HFFc6 (cell line): Measurements from ENCODE around the gene GDPD5. TPM values are rescaled to one million over a fixed set of nuclear protein-coding genes. Genes with fewer than 3 reads are reported as not detected.

Experiments used
- DNase-seq: peaks from one replicate; pipeline ENCODE4 v3.0.0-alpha.2; 2018
- H3K27ac Mint-ChIP-seq: 2 replicates; pipeline ENCODE4 v1.8.0; 2020; ENCODE audit warnings: mild to moderate bottlenecking, mixed read lengths
- H3K27me3 Mint-ChIP-seq: 2 replicates; pipeline ENCODE4 v1.8.0; 2021; ENCODE audit warnings: mild to moderate bottlenecking, moderate library complexity, mixed read lengths; ENCODE audit not compliant: insufficient read depth
- H3K36me3 Mint-ChIP-seq: 2 replicates; pipeline ENCODE4 v1.8.0; 2021; ENCODE audit warnings: low read depth, mixed read lengths
- H3K4me1 Mint-ChIP-seq: 2 replicates; pipeline ENCODE4 v1.8.0; 2020; ENCODE audit warnings: low read depth, mixed read lengths
- H3K4me3 Mint-ChIP-seq: 2 replicates; pipeline ENCODE4 v1.8.0; 2020; ENCODE audit warnings: mild to moderate bottlenecking, moderate library complexity, mixed read lengths
- H3K9me3 Mint-ChIP-seq: 2 replicates; pipeline ENCODE4 v1.8.0; 2020; ENCODE audit warnings: mild to moderate bottlenecking, mixed read lengths
- total RNA-seq, 6 experiments: library from RNA; stranded (reverse); fragmentation: NEBNext Ultra II Directional; extraction: Animal tissue kit (Norgen Biotek cat#: 25700); gene quantifications; 2 replicates in 1 of 6; 3 replicates in 5 of 6; pipeline ENCODE4 v1.2.3, GENCODE V29; 2021
- TF ChIP-seq, protein P1 (sequence below): fragments of 200-600 bp; sonication (generic); IDR thresholded peaks from 2 replicates; pipeline ENCODE4 v1.5.0; 2021; ENCODE audit warnings: antibody characterized with exemption, mild to moderate bottlenecking

GDPD5 gene
- total RNA-seq, 6 experiments from 2014 or later = 2.5 to 5.7 (median 4.2) TPM

DNA sequence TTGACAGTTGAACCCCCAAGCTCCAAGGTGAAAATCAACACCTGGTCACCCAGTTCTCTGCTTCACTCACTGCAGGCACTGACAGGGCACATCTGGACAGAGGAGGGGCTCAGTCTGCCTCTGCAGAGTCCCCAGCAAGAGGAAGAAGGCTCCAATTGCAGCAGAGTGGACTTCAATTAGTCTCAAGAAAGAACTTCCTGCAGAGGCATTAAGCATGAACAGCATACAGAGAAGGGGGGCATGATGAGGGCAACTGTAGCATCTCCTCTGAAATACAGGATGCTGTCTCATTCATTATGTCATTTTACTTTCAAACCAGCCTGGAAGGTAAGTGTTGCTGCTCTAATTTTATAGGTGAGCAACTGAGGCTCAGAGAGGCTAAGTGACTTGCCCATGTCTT is 11.1 kb downstream of the GDPD5 start:
- no peaks in the 10 kb centered on the region for H3K36me3 Mint-ChIP-seq
- H3K9me3 Mint-ChIP-seq = no peaks in the 10 kb centered on the region
- no peak for DNase-seq
- peaks cover 23% of the 10 kb centered on the region for H3K27me3 Mint-ChIP-seq
- H3K27ac Mint-ChIP-seq = no peak overlapping the region
- H3K4me3 Mint-ChIP-seq = no peak overlapping the region
- no peaks in the 10 kb centered on the region; the same call in 1 of the 2 replicates for H3K4me1 Mint-ChIP-seq
- TF ChIP-seq, protein P1, sequence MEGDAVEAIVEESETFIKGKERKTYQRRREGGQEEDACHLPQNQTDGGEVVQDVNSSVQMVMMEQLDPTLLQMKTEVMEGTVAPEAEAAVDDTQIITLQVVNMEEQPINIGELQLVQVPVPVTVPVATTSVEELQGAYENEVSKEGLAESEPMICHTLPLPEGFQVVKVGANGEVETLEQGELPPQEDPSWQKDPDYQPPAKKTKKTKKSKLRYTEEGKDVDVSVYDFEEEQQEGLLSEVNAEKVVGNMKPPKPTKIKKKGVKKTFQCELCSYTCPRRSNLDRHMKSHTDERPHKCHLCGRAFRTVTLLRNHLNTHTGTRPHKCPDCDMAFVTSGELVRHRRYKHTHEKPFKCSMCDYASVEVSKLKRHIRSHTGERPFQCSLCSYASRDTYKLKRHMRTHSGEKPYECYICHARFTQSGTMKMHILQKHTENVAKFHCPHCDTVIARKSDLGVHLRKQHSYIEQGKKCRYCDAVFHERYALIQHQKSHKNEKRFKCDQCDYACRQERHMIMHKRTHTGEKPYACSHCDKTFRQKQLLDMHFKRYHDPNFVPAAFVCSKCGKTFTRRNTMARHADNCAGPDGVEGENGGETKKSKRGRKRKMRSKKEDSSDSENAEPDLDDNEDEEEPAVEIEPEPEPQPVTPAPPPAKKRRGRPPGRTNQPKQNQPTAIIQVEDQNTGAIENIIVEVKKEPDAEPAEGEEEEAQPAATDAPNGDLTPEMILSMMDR = no peak

DNA sequence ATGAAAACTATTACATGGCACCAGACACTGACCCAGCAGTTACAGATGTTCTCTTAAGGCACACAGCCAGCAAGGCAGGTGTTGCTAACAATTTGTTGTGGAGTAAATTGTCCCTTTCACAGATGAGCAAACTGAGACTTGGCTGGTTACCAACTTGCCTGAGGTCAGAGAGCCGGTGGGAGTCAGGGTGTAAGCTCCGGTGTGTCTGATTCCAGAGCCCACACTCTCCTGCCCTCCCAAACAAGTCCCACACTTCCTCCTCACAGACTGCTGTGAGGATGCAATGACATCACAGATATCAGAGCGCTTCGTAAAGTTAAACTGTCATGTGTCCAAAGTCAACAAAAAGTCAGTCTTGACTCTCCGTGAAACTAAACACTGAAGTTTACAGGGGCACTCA is 12.5 kb downstream of the GDPD5 start:
- Mint-ChIP-seq H3K4me3 (no peak overlapping the region), H3K4me1 (no peaks in the 10 kb centered on the region; the same call in 1 of the 2 replicates), H3K27me3 (peaks cover 23% of the 10 kb centered on the region), H3K27ac (no peak overlapping the region), H3K9me3 (no peaks in the 10 kb centered on the region), H3K36me3 (no peaks in the 10 kb centered on the region)
- TF ChIP-seq, protein P1 = no peak
- DNase-seq = no peak

DNA sequence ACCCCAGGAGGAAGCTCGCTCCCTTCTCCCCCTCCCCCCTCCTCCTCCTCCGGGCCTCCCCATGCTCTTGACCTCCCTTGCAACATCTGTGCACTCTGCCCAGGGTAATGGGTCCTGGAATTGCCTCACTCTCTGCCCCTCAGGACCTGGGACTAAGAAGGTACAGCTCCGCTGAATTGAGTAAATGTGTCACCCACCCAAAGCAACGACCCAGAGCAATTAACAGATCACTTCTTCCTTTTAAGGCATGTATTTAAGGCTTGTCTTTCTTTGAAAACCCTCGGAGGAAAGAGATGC is 15.1 kb downstream of the GDPD5 start:
- H3K9me3 Mint-ChIP-seq = no peaks in the 10 kb centered on the region
- TF ChIP-seq, protein P1 = no peak
- H3K4me1 Mint-ChIP-seq = no peaks in the 10 kb centered on the region
- peaks cover 18% of the 10 kb centered on the region for H3K27me3 Mint-ChIP-seq
- no peak overlapping the region for H3K27ac Mint-ChIP-seq
- no peaks in the 10 kb centered on the region for H3K36me3 Mint-ChIP-seq
- no peak for DNase-seq
- no peak overlapping the region for H3K4me3 Mint-ChIP-seq

DNA sequence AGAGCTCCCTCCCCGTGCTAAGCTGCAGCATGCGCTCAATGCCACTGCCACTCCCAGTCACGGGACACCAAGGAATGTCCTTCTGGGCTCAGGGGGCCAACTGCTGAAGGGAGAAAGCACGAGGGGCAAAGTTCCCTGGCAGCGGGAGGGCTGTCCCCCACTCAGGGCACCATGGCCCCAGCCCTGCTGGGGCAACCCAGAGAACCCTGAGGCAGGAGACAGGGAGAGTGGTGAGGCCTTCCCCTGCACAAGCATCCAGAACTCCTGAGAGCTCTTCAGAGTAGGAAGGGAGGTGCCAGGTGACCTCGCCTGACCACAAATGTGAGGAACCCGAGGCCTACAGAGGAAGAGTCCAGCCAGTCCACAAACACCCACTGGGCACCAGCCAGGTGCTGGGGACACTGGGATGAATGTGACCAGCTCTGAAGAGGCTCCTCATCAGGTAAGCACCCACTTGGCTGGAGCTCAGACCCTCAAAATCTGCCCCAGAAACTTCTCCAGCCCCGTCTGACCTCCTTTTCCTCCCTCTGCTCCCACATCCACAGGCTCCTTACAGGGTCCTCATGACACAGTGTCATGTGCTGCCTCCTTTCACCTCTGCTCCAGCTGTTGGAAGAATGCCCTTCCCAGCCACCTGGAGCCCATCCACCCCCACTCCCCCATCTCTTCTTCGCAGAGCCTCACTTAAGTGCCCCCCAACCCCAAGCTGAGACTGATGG is 15.6 kb downstream of the GDPD5 start:
- peaks cover 18% of the 10 kb centered on the region for H3K27me3 Mint-ChIP-seq
- DNase-seq = no peak
- no peaks in the 10 kb centered on the region for H3K36me3 Mint-ChIP-seq
- H3K4me3 Mint-ChIP-seq = no peak overlapping the region
- H3K27ac Mint-ChIP-seq = no peak overlapping the region
- TF ChIP-seq, protein P1 = no peak
- H3K4me1 Mint-ChIP-seq = no peaks in the 10 kb centered on the region
- H3K9me3 Mint-ChIP-seq = no peaks in the 10 kb centered on the region

DNA sequence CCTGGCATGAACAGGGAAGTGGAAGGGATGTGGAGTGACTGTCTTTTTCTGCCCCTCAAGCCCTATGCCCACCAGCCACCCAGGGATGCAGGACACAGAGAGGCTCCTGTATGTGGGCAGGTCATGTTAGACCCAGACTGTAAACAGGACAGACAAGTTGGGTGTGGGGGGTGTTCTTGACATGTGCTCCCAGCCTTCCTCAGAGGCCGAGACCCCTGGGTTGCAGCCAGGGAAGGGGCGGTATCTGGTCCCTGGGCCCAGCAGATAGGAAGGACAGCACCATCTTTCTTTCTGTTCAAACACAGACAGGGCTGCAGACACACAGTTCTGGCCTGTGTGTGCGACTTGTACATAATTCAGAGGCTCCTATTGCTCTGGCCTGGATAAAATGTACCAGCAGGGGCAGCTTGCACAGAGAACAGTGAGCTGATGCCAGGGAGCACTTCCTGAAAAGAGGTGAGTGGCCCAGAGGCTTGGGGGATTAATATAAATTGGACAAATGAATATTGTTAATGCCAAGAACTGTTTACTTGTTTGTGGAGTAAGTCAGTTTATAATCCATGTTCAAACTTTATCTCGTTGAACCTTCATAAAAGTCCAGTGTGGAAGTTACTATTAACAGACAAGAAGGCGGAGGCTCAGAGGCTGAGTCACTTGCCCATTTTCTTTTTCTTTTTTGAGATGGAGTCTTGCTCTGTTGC is 16.6 kb downstream of the GDPD5 start:
- Mint-ChIP-seq H3K27ac (no peak overlapping the region), H3K4me1 (no peaks in the 10 kb centered on the region), H3K36me3 (no peaks in the 10 kb centered on the region), H3K27me3 (peaks cover 18% of the 10 kb centered on the region), H3K9me3 (no peaks in the 10 kb centered on the region), H3K4me3 (no peak overlapping the region)
- DNase-seq = no peak
- TF ChIP-seq, protein P1 = no peak
